Peyer's patch (tissue), 4 donors: ENCODE results near the gene CCDC85C.

Experiments used
- POLR2A ChIP-seq, 2 donors: fragments of 450-650 bp; IDR thresholded peaks; one replicate each; pipeline ENCODE4 v1.5.1; 2017; ENCODE audit warnings: antibody characterized with exemption in 2 of 2, mild to moderate bottlenecking in 2 of 2, moderate library complexity in 2 of 2
- TF ChIP-seq, protein P1 (sequence below), 6 experiments: fragments of 450-650 bp in 4 of 6; fragments of 200-600 bp in 2 of 6; sonication (generic) in 1 of 6; IDR thresholded peaks; one replicate each; pipeline ENCODE4 v1.5.1; 2017 to 2019; ENCODE audit warnings: antibody characterized with exemption in 6 of 6, mild to moderate bottlenecking in 3 of 6, moderate library complexity in 1 of 6

DNA sequence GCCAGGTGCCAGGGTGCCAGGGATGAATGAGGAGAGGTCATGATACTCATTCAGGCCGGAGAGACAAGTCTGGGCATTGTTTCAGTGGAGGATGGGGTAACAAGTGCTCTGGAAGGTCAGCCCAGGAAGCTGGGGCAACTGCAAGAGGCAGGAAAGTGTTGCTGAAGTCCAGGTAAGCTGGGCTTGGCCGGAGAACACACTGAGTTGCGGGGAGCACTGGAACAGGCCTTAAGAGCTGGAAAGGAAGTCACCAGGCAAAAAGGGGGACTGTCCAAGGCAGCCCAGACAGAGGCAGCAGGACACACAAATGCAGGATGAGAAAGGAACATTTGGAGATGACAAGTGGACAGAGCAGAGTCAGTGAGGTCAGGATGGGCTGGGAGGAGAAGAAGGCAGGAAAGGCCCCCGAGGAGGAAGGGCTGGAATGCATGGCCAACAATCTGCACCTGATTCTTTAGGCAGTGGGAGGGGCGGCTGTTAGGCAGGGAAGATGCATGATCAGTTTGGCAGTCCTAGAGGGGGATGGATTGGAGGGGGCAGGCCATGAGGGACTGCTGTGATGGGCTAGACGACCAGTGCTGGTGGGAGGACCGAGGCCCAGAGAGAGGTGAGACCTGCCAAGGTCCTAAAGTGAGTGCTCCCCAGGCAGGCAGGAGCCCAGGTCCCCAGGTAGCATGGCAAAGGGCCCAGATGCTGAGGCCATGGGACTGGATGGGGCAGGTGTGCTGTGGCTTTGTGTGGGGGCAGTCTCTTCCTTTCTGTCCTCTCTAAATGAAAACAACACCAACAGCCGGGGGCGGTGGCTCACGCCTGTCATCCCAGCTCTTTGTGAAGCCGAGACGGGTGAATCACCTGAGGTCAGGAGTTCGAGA lies 23.7 kb upstream of the CCDC85C start:
- TF ChIP-seq, protein P1, sequence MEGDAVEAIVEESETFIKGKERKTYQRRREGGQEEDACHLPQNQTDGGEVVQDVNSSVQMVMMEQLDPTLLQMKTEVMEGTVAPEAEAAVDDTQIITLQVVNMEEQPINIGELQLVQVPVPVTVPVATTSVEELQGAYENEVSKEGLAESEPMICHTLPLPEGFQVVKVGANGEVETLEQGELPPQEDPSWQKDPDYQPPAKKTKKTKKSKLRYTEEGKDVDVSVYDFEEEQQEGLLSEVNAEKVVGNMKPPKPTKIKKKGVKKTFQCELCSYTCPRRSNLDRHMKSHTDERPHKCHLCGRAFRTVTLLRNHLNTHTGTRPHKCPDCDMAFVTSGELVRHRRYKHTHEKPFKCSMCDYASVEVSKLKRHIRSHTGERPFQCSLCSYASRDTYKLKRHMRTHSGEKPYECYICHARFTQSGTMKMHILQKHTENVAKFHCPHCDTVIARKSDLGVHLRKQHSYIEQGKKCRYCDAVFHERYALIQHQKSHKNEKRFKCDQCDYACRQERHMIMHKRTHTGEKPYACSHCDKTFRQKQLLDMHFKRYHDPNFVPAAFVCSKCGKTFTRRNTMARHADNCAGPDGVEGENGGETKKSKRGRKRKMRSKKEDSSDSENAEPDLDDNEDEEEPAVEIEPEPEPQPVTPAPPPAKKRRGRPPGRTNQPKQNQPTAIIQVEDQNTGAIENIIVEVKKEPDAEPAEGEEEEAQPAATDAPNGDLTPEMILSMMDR (IDR thresholded peaks at IDR 0.05), result no peak
- no peak for TF ChIP-seq POLR2A (IDR thresholded peaks at IDR 0.05)
